GM18870 (cell line): ENCODE results near the gene PTBP1.
"Not testable (repeated sequence)": the region's sequence is repeated elsewhere in the genome, so short reads cannot be mapped to it uniquely, and the experiment has no call there.

Experiments used
- ATAC-seq: cut with Tn5 transposase; IDR thresholded peaks from one replicate; pipeline ENCODE4 v1.9.1; 2021; ENCODE audit warnings: moderate library complexity; ENCODE audit not compliant: unreplicated experiment

The PTBP1 gene

DNA sequence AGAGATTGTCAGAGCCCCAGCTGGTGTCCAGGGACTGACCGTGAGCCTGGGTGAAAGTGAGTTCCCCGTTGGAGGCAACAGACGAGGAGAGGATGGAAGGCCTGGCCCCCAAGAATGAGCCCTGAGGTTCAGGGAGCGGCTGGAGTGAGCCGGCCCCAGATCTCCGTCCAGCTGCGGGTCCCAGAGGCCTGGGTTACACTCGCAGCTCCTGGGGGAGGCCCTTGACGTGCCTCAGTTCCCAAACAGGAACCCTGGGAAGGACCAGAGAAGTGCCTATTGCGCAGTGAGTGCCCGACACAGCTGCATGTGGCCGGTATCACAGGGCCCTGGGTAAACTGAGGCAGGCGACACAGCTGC lies 53.7 kb downstream of the PTBP1 start:
- ATAC-seq, result no peak

DNA sequence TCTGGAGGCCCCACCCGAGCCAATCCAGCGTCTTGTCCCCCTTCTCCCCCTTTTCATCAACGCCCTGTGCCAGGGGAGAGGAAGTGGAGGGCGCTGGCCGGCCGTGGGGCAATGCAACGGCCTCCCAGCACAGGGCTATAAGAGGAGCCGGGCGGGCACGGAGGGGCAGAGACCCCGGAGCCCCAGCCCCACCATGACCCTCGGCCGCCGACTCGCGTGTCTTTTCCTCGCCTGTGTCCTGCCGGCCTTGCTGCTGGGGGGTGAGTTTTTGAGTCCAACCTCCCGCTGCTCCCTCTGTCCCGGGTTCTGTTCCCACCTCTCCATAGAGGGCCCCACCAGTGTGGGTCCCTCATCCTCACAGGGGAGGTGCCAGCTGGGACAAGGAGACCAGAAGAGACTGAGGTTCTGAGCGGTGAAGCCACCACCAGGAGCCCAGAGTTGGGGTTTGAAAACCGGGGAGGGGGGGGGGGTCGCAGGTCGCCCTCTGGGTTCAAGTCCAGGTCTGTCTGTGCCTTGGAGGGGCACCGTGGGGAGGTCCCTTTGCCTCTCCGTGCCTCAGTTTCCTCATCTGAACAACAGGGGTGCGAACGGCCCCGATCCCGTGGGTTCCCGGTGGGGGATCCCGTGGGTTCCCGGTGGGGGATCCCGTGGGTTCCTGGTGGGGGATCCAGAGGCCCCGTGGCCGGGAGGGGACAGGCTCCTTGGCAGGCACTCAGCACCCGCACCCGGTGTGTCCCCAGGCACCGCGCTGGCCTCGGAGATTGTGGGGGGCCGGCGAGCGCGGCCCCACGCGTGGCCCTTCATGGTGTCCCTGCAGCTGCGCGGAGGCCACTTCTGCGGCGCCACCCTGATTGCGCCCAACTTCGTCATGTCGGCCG lies 55.1 kb downstream of the PTBP1 start, which contains the start of gene ELANE:
TSS of gene ELANE (plus strand) at position 168 of the 878 bp plus-strand sequence. CDS start at position 194, 26 bp downstream.
- no peak for ATAC-seq

DNA sequence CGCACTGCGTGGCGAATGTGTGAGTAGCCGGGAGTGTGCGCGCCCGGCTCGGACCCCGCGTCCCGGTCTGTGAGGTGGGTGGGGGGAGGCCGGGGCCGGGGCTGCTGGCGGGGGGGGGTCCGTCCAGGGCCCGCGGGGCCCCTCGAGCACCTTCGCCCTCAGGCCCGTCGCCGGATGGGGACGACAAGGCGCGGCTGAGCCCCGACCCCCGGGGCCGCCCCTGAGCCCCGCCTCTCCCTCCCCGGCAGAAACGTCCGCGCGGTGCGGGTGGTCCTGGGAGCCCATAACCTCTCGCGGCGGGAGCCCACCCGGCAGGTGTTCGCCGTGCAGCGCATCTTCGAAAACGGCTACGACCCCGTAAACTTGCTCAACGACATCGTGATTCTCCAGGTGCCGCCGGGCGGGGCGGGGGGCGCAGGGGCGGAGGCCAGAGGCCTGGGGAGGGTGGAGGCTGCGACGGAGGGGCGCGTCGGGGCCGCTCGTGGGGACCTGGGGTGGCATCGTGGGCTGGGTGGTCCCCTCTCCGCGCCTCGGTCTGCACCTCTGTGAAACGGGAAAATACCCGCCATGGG lies 55.8 kb downstream of the PTBP1 start:
- no peak for ATAC-seq

DNA sequence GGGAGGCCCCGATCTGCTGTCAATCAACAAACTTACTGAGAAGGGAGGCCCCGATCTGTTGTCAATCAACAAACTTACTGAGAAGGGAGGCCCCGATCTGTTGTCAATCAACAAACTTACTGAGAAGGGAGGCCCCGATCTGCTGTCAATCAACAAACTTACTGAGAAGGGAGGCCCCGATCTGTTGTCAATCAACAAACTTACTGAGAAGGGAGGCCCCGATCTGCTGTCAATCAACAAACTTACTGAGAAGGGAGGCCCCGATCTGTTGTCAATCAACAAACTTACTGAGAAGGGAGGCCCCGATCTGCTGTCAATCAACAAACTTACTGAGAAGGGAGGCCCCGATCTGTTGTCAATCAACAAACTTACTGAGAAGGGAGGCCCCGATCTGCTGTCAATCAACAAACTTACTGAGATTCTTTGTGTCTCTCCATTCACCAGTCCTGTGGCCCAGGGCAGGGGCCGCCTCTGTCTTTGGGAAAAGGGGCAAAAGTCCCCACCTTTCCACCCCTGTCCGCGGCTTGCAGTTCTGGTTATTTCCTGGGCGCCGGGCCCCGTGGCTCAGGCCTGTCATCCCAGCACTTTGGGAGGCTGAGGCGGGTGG lies 56.5 kb downstream of the PTBP1 start:
- not testable (repeated sequence) for ATAC-seq

DNA sequence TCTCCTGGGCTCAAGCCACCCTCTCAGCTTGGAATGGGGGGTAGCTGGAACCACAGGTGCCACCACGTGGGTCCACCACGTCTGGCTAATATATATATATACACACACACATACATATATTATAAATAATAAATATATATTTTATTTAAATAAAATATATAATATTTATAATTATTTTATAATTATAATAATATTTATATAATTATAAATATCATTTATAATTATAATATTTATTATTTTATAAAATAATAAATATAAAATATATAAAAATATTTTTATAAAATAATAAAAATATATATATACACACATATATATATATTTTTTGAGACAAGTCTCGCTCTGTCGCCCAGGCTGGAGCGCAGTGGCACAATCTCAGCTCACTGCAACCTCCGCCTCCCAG lies 57.3 kb downstream of the PTBP1 start:
- no peak for ATAC-seq

DNA sequence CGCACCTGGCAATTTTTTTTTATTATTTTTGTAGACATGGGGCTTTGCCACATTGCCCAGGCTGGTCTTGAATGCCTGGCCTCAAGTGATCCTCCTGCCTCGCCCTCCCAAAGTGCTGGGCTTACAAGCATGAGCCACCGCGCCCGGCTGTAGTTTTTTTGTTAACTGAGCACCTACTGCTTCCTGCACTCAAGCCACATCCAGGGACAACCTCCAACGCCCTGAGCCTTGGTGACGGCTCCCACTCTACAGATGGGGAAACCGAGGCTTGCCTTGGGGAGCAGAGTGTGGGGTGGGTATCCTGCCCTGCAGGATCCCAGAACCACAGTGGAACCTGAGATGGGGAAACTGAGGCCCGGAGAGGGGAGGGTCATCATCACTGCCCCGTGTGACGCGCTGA lies 57.9 kb downstream of the PTBP1 start:
- no peak for ATAC-seq

DNA sequence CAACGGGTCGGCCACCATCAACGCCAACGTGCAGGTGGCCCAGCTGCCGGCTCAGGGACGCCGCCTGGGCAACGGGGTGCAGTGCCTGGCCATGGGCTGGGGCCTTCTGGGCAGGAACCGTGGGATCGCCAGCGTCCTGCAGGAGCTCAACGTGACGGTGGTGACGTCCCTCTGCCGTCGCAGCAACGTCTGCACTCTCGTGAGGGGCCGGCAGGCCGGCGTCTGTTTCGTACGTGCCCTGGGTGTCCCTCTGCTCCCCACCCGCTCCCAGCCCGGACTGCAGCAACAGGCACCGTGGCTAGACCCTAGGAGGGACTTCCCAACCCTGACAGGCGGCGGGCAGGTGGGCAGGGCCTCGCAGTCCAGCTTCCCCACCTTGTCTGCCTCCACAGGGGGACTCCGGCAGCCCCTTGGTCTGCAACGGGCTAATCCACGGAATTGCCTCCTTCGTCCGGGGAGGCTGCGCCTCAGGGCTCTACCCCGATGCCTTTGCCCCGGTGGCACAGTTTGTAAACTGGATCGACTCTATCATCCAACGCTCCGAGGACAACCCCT lies 58.4 kb downstream of the PTBP1 start:
- no peak for ATAC-seq

DNA sequence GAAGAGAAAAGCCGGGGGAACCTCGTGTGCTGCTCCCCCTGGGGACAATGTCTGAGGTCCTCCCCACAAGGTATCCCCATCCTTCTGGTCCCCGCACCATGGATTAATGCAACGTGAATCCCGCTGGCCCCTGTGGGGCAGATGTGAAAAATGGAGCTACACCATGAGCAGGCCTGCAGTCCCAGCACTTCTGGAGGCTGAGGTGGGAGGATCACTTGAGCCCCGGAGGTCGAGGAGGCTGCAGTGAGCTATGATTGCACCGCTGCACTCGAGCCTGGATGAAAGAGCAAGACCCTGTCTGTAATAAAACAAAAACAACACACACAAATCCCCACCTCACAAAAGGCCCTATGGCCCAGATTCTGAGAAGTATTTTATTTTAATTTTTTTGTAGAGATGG lies 61.0 kb downstream of the PTBP1 start:
- ATAC-seq, result no peak

DNA sequence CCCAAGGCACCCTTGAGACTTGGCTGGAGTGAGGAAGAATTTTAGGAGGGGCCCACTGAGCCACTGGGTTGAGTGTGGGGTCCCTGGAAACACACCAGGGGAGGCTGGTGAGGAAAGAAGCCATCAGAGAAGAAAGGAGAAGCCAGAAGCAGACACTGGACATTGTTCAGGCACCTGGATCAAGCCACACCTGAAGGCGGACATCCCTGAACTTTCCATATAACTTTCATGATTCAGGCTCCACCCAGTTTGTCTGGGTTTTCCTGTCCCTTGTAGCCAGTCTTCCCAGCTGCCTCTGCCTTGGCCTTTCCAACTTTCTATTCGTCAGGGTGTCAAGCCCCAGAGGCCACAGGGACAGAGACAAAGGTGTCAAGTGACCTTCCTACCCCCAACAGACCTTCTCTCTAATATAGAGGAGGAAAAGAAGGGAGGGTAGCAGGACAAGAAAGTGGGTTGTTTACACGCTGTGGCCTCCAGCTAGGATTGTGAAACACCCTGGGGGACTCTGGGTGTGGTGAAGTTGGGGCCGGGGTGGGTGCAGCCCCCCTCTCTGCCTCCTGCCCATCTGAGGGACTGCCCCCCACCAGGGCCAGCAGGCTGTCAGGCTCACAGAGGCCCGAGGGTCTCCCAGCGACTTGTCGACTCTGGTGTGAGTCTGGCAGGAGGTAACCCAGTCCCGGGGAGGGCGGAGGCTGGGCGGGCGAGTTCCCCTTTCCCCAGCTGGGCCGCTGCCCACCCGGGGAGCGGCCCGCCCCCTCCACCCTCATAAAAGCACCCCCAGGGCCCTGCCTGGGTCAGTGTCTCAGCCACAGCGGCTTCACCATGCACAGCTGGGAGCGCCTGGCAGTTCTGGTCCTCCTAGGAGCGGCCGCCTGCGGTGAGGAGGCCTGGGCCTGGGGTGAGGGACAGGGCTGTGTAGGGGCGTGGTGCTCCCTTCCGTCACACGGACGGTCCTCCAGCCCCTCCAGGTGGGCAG lies 61.9 kb downstream of the PTBP1 start, which contains the start of gene CFD:
TSS of gene CFD (plus strand) at position 797 of the 976 bp plus-strand sequence. CDS start at position 823, 26 bp downstream.
- no peak for ATAC-seq

DNA sequence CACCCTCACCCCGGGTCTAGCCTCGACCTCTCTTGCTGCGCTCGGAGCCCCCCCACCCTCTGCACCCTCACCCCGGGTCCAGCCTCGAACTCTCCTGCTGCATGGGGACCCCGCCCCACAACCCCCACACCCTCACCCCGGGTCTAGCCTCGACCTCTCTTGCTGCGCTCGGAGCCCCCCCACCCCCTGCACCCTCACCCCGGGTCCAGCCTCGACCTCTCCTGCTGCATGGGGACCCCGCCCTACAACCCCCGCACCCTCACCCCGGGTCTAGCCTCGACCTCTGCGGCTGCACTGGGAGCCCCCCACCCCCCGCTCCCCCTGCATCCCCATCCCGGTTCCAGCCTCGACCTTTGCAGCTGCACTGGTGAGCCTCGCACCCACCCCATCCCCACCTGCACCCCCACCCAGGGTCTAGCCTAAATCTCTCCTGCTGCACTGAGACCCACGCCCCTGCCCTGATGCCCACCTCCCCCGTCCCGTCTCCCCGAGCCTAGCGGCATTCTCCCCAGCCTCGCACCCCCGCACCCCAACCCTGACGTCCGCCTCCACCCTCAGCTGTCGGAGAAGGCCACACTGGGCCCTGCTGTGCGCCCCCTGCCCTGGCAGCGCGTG lies 64.0 kb downstream of the PTBP1 start:
- ATAC-seq, result no peak
